OCI-LY3 (cell line): ENCODE data around the gene CMTM3.

Source experiments
- EZH2phosphoT487 ChIP-seq: fragments of 200-600 bp; shearing (Covaris generic); IDR thresholded peaks from 2 replicates; pipeline ENCODE4 v1.6.1; 2018; ENCODE audit warnings: antibody characterized with exemption, mixed run types, low read depth
- TF ChIP-seq, protein P1 (sequence below): fragments of 200-600, 300-600 bp; sonication (generic); IDR thresholded peaks from 2 replicates; pipeline ENCODE4 v1.5.1; 2014; ENCODE audit warnings: antibody characterized with exemption, low read length, low read depth

DNA sequence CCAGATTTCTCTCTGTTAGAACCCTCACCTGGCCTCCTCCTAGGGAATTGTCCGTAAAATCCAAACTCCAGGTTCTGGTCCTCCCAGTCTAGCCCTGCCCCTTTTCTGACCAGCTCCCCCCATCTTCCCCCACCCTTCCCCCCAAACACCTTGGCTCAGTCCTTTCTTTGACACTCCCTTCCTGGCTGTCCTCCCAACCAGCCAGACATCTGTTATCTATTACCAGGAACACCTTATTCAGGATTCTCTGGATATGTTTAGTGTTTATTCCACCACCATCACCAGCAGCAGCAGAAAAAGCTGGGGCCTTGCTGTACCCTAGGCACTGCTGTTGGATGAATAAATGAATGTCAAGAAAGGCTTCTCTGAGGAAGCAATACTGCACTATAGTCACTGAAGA, 4.0 kb upstream of the CMTM3 start:
- TF ChIP-seq, protein P1, sequence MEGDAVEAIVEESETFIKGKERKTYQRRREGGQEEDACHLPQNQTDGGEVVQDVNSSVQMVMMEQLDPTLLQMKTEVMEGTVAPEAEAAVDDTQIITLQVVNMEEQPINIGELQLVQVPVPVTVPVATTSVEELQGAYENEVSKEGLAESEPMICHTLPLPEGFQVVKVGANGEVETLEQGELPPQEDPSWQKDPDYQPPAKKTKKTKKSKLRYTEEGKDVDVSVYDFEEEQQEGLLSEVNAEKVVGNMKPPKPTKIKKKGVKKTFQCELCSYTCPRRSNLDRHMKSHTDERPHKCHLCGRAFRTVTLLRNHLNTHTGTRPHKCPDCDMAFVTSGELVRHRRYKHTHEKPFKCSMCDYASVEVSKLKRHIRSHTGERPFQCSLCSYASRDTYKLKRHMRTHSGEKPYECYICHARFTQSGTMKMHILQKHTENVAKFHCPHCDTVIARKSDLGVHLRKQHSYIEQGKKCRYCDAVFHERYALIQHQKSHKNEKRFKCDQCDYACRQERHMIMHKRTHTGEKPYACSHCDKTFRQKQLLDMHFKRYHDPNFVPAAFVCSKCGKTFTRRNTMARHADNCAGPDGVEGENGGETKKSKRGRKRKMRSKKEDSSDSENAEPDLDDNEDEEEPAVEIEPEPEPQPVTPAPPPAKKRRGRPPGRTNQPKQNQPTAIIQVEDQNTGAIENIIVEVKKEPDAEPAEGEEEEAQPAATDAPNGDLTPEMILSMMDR = no peak
- TF ChIP-seq EZH2phosphoT487 = no peak
